HG03097 (cell line): ENCODE measurements around the gene CHM.
"Not testable (repeated sequence)": the region's sequence is repeated elsewhere in the genome, so short reads cannot be mapped to it uniquely, and the experiment has no call there.

Source experiments
- ATAC-seq: cut with Tn5 transposase; IDR thresholded peaks from one replicate; pipeline ENCODE4 v1.9.1; 2021; ENCODE audit not compliant: unreplicated experiment, low FRiP score

CHM gene

DNA sequence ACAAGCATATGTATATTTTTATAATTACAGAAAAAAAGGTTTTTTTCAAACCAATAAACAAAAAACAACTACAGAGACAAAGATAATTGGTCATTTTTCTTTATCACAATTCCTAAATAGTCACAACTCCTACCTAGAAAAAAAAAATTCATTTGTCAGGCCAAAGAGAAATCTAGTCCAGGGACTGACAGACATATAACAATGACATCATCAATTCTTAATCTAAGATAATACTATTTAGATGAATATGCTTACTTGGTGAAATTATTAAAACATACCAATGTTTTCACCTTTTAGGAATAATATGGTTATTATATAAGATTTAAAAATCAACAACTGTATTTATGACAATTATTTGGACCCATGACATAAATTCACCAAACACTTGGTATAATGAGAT lies 48.4 kb downstream of the CHM start:
- ATAC-seq, result no peak

DNA sequence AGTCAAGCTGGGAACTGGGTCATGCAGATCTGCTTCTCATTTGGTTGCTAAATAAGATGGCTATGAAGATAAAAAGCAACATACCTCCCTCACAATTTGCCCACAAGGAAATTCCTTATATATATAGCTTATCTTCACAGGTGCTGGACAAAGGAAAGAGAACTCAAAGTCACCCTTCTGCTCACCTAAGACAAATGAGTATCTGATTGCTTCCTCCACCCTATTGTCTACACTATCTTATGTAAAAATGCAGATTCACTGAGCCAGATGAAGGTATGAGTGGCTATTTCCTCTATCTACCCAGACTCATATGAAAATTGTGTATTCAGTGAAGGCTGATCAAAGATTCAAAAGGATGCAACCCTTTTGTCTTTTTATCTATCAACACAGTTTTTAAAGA lies 50.8 kb downstream of the CHM start:
- ATAC-seq, result no peak

DNA sequence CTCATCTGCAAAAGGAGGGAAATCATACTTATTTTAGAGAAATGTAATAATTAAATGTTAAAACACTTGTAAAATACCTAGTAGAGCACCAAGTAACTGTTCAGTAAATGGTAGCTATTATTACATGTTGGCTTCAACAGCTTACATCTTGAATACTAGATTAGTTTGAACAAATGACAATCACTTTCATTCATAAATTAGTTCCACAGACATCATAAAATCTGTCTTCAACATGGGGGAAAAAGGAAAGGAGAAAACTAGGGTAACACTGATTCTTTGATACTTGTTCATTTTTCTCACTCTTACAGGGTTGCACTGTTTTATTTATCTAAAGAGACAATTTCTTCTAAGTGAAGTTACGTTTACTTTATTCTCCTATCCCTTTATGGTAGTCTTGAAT lies 51.7 kb downstream of the CHM start:
- ATAC-seq, result no peak

DNA sequence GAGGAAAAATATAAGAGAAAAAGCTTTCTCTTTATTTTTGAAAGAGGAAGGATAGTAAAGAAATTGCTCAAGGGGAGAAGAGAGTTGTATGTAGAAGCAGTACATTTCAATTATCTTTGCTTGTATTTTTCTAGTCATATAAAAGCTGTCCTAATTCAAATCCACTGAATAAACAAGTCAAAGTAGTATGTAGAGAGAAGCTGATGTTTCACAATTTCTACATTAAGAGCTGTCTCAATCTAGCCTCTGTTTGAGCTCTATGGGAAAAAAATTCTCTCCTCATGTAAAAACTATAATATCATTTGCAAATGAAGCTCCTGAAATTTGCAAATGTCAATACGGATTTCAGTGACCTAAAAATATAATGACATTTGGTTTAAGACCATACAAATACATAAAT lies 52.6 kb downstream of the CHM start:
- ATAC-seq, result no peak

DNA sequence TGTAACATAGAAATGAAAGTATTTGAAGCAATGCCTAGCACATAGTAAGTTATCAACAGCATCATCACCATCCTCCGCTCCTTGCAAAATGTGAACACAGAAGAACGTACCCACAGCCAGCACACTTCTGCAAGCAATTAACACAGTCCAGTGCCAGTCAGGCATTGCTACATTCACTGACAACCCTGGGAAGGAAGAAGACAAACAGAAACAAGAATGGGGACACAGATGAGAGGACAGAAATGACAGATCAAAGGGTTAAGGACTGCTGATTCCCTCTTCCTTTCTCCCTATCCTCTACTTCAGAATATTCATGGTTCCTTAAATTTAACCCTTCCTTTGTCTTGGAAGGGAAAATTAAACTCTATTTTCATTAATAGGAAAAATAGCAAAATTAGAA lies 53.1 kb downstream of the CHM start:
- ATAC-seq, result no peak

DNA sequence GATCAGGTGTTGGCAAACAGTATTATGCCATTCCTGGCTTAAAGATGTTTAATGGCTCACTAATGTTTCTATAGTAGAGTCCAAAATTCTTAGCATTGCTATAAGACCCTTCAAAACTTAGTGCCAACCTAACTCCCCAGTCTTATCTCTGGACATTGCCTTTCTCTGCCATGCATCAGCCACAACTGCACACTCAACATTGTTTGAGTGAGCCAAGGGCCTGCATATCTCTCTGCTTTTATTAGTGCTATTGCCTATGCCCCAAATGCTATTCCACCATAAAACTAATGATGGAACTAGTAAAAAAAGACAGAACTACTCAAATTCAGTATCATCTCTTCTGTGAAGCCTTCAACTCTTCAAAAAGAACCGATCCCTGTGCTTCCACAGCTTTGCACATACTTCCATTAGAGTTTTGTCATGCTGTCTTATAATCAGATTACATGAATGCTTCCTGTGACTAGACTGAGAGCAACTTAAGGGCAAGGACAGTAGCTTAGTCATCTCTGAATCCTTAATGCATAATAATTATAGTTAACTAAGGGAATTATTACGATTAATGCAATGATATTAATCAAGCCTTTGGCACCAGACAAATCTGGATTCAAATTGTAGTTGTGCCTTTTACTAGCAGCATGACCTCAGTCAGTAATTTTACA lies 53.7 kb downstream of the CHM start:
- ATAC-seq, result no peak

DNA sequence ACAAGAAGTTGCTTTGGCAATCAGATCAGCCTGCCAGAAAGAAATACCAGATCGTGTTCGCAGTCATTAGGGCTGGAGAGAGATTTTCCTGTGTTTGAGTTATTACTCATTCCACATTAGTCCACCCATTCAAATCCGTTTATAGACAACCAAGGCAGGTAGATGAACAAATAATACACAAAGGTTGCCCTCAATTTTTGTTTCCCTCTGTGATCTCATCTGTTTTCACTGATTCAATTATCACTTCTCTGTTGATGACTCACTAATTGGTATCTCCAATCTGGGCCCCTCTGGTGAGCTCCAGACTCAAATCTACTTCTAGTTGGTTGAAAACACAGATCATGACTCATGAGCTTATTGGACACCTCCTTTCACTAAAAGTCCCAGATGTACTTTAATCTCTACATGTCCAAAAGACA lies 54.5 kb downstream of the CHM start:
- no peak for ATAC-seq

DNA sequence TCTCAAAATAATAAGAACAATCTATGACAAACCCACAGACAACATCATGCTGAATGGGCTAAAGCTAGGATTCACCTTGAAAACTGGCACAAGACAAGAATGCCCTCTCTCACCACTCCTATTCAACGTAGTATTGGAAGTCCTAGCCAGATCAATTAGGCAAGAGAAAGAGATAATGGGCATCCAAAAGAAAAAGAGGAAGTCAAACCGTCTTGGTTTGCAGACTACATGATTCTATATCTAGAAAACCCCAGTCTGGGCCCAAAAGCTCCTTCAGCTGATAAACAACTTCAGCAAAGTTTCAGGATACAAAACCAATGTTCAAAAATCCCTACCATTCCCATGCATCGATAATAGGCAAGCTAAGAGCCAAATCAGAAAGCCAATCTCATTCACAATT lies 59.0 kb downstream of the CHM start:
- no peak for ATAC-seq

DNA sequence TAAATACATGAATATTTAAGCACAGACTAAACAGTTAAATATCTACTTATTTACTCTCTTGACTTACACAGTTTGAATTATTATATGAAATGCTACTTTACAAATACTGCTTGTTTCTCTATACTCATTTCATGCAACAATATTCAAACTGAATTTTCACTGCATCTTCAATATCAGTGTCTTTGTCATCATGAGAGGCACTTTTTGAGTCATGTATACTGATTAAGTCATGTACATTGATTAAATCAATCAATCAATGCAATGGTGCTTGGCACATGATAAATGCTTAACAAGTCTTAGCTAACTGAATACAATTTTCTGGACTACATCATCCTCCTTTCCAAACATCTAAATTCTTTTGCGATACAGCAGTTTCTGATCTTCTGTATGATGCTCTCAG lies 67.1 kb downstream of the CHM start:
- no peak for ATAC-seq

DNA sequence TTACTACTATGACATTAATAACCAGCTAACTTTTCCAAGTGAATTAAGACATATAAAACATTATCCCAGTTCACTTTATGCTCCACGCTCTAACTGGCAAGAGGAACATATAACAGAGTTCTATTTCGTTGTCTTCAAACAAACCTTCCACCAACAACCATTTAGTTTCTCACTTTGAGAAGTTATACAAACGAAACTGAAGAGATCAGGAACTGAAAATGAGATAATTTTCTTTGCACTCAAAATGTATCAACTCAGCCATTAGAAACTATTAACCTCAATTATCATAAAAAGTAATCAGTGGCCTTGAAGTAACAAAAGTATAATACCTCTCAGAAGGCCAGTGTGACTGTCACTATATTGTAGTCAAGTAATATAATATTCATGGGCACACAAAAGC lies 70.1 kb downstream of the CHM start:
- ATAC-seq, result no peak

DNA sequence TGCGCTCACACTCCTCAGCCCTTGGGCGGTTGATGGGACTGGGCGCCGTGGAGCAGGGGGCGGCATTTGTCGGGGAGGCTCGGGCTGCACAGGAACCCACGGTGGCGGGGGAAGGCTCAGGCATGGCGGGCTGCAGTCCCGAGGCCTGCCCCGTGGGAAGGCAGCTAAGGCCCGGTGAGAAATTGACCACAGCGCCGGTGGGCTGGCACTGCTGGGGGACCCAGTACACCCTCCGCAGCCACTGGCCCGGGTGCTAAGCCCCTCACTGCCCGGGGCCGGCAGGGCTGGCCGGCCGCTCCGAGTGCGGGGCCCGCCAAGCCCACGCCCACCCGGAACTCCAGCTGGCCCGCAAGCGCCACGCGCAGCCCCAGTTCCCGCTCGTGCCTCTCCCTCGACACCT lies 75.0 kb downstream of the CHM start:
- ATAC-seq, result not testable (repeated sequence)

DNA sequence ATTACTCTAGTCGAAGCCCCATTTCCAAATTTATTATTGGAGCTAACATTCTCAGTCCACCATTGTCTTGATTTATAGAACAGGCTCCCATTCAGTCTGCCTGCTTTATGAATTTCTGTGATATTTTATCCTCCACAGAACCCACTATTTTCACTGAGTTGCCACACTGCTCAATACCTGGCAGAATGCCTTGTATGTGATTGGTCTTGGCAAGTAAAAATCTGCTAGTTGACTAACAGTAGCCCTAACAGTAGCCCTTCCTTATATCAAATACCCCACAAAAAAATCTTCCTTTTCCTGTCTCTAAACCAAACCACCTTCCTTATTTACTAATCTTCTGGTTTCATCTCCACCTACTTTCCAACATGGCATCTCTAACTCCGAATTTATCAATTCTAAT lies 82.6 kb downstream of the CHM start:
- ATAC-seq, result no peak

DNA sequence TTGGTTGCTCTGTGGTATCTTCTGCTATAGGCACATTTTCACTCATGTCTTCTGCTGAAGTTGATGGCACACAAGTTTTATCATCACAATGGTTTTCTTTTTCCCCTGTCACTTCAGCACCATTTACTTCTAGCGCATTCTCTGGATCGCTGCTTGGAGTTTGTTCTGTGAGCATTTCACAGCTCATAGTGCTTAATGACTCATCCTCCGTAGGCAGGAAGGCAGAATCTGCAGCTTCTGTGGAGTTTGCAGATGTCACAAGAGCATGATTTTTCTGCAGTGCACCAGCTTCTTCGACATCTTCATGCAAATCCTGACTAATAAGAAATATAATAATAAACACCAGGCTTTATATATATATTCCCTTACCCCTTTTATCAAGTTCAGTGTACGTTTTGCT lies 83.6 kb downstream of the CHM start:
- ATAC-seq, result no peak

DNA sequence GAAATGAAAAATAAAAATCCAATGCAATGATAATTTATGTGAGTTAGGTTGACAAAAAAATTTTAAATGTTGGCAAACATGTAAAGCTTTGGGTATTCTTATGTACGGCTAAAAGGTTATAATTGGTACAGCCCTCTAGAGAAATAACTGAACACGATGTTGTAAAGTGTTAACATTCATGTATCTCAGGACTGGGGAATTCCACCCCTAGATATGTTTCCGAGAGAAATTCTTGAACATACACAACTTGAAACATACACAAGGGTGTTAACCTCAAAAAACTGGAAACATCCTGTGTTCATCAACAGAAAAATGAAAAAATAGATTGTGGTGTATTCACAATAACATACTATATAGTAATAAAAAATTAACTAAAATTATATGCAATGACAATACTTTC lies 91.8 kb downstream of the CHM start:
- ATAC-seq, result no peak

DNA sequence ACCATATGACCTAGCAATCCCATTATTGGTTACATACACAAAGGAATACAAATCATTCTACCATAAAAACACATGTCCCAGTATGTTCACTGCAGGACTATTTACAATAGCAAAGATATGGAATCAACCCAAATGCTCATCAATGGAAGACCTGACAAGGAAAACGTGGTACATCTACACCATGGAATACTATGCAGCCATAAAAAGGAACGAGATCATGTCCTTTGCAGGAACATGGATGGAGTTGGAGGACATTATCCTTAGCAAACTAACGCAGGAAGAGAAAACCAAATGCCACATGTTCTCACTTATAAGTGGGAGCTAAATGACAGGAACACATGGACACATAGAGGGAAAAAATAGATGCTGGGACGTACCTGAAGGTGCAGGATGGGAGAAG lies 102.6 kb downstream of the CHM start:
- ATAC-seq, result not testable (repeated sequence)

DNA sequence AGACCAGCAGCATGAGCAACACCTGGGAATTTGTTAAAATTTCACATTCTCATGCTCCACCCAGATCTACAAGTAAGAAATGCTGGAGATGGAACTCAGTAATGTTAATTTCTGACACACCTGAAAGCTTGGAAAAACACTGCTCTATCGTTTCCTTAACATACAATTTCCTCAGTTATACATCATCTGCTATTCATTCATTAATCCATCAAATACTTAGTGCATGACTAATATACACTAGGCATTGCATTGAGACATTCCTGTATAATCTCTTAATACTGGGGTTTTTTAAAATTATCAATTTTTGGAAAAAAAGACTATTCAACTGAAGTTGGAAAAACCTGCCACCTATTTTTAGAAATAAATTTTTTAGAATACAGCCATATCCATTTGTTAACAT lies 106.1 kb downstream of the CHM start:
- no peak for ATAC-seq

DNA sequence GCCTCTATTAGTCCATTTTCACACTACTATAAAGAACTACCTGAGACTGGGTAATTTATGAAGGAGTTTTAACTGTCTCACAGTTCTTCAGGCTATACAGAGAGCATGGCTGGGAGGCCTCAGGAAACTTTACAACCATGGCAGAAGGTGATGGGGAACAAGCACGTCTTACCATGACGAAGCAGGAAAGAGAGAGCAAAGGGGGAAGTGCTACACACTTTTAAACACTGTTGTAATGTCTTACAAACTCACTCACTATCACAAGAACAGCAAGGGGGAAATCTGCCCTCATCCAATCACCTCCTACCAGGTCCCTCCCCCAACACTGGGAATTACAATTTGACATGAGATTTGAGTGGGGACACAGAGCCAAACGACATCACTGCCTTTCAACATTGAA lies 107.4 kb downstream of the CHM start:
- not testable (repeated sequence) for ATAC-seq

DNA sequence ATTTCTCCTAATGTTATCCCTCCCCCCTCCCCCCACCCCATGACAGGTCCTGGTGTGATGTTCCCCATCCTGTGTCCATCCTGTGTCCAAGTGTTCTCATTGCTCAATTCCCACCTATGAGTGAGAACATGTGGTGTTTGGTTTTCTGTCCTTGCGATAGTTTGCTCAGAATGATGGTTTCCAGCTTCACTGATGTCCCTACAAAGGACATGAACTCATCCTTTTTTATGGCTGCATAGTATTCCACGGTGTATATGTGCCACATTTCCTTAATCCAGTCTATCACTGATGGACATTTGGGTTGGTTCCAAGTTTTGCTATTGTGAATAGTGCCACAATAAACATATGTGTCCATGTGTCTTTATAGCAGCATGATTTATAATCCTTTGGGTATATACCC lies 113.0 kb downstream of the CHM start:
- ATAC-seq, result not testable (repeated sequence)

DNA sequence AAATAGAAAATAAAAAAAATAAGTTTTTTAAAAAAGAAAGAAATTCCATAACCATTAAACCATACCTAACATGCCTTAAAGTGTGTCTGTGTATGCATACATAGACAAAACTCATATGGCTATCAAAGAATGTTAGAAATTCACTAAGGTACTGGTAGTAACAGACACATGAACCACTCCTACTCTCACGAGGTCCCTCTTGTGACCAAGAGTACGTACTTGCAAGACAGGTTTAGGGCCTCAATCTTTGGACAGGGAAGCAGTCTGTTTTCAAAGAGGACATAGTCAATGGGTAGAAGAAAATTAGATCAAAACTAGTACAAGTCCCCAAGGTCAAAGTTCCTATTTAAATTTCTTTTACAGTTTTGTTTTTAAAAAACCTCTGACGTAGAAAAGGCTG lies 117.3 kb downstream of the CHM start:
- ATAC-seq, result no peak

DNA sequence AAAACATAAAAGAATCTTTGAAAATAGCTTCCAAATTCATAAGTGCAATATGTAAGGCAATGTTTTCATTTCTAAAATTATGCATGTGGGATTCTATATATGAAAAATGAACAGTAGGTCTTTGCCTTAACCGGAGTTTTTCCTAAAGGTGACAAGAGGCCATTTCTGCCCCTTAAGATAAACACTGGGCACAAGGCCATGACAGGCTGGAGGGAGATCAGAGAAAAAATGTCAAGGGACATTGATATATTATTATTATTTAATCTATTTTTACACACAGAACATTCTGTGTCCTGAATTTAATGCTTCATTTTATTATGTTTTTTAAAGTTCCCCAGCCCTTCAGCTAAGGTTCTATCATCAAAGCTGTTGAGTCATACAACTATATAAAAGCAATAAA lies 118.8 kb downstream of the CHM start:
- ATAC-seq, result no peak

DNA sequence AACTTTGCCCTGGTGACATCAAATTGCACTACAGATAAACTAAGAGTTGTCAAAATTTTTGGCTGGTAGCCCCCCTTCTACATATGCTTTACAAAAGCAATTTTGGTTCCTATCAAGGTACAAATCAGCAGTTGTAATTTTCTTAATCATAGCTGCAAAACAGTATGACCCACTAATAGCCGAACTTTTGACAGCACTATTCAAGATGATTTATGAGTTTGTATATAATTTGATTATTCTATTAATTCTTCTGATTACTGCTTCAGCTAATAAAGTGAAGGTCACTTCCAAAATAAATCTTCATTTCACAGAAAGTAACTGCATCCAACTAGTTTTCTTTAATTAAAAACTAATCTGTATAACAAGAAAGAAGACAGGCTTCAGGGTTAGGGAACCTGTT lies 119.6 kb downstream of the CHM start:
- ATAC-seq, result no peak

DNA sequence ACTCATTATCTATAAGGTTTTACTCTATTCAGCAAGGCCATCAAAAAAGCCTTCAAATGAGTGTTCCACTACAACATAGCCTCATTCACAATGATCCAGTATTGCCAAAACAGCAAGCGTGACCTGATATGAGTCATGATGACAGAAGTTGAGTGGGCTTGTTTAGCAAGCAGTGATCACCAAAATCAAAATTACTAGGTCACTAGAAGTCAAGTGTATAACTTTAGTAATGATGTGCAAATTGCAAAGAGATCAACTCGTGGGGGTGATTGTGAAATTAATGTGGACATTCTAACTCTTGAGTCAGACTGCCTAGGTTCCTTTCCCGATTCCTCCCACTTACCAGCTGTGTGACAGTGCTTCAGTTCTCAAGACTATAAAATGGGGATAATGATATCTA lies 124.5 kb downstream of the CHM start:
- ATAC-seq, result no peak

DNA sequence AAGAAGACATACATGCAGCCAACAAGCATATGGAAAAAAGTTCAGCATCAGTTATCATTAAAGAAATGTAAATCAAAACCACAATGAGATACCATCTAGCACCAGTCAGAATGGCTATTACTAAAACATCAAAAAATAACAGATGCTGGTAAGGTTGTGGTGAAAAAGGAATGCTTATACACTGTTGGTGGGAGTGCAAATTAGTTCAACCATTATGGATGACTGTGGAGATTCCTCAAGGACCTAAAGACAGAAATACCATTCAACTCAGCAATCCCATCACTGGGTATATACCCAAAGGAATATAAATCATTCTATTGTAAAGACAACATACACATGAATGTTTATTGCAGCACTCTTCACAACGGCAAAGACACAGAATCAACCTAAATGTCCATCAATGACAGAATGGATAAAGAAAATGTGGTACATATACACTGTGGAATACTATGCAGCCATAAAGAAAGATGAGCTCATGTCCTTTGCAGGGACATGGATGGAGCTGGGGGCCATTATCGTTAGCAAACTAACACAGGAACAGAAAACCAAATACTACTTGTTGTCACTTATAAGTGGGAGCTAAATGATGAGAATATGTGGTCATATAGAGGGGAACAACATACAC lies 130.6 kb downstream of the CHM start:
- ATAC-seq, result not testable (repeated sequence)
